Colonic mucosa (tissue), 4 donors: ENCODE data around the gene MSLN. TPM values are rescaled to one million over a fixed set of nuclear protein-coding genes. Genes with fewer than 3 reads are reported as not detected.
"Not testable (repeated sequence)": the region's sequence is repeated elsewhere in the genome, so short reads cannot be mapped to it uniquely, and the experiment has no call there.

Source experiments
- DNase-seq: peaks from one replicate; pipeline ENCODE4 v3.0.0-alpha.2; 2020
- H3K27ac ChIP-seq: fragments of 200-600 bp; one replicate; pipeline ENCODE4 v1.8.0; 2021
- H3K27me3 ChIP-seq: fragments of 200-600 bp; one replicate; pipeline ENCODE4 v1.8.0; 2021
- H3K36me3 ChIP-seq: fragments of 200-600 bp; one replicate; pipeline ENCODE4 v1.8.0; 2021
- H3K4me1 ChIP-seq: fragments of 200-600 bp; one replicate; pipeline ENCODE4 v1.8.0; 2021; ENCODE audit warnings: mild to moderate bottlenecking
- H3K4me3 ChIP-seq: fragments of 200-600 bp; one replicate; pipeline ENCODE4 v1.8.0; 2021
- H3K9ac ChIP-seq, 2 donors: one replicate each; pipeline ENCODE4 v1.7.0; 2013; ENCODE audit warnings: control low read depth in 2 of 2, low read depth in 2 of 2, low read length in 2 of 2
- H3K9me3 ChIP-seq: fragments of 200-600 bp; one replicate; pipeline ENCODE4 v1.8.0; 2021
- CTCF ChIP-seq: fragments of 200-600 bp; IDR thresholded peaks from one replicate; pipeline ENCODE4 v1.8.0; 2022; ENCODE audit warnings: antibody characterized with exemption, mild to moderate bottlenecking
- intact Hi-C: fragments of 100-400 bp; cut with DNase I; formaldehyde crosslinking; loops from one replicate; pipeline ENCODE4 v1.14.1; 2022
- total RNA-seq, 2 donors: library from RNA; stranded (reverse); fragmentation: NEBNext Ultra II Directional in 1 of 2; extraction: Animal tissue kit (Norgen Biotek cat#: 25700) in 1 of 2; gene quantifications; one replicate each; pipeline ENCODE4 v1.2.1, GENCODE V29; 2021
- donor health status: healthy.
- donor health status: DM: no; HTN: no; CAD: no.
- donor health status: DM: no; HTN: no; CAD: no.

Gene MSLN
- total RNA-seq, 2 donors from 2014 or later, result 1.4 to 1.8 TPM

DNA sequence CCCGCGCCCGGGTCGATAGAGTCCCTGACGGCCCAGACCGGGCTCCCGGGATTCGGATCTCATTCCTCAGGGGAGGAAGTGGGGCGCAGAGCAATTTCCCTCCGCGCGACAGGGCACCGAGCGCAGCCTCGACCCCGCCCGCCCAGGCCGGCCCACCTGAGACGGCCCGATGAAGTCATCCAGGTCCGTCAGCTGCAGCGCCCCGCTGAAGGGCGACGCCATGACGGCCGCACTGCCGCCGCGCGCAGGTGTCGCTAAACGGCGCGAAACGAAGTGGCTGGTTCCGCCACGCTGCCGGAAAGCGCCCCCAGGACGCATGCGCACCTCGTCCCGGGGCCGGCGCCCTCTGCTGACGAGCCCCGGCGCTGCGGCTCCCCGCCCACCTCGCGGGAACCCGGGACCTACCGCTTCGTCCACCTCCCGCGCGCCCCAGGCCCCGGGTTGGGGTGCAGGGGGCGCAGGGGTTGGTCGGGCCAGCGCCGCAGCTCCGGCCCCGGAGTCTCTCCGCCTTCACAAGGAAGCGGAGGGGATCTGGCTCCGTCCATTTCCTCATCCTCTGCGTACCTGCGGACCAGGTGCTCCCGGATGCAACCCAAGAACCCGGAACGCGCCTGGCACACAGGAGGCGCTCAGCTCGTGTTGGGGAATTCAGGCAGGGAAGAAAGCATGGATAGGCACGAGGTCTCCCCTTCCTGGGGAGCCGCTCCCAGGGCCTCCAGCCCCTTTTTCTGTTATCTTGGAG, 19.6 kb upstream of the MSLN start, which contains the start of gene CIAO3:
TSS of gene CIAO3 (minus strand) at position 234 of the 742 bp plus-strand sequence. CDS start at position 222, 12 bp downstream.
- Histone ChIP-seq H3K36me3 (no peaks in the 10 kb centered on the region), H3K4me1 (peaks cover 6% of the 10 kb centered on the region), H3K9ac (peak within 1 kb of the TSS; percentile 84 to 95), H3K4me3 (peak within 1 kb of the TSS; percentile 83), H3K9me3 (no peaks in the 10 kb centered on the region), H3K27me3 (no peaks in the 10 kb centered on the region), H3K27ac (peak within 1 kb of the TSS; percentile 60)
- peak; percentile 89 for DNase-seq
- intact Hi-C loops, result no loop called here
- TF ChIP-seq CTCF, result peak; percentile 97

GRCh38 chr16:741986-742629, 18.4 kb upstream of the MSLN start:
- H3K27ac ChIP-seq, result no peak overlapping the region
- intact Hi-C loops, result no loop called here
- no peak overlapping the region for H3K4me3 ChIP-seq
- H3K36me3 ChIP-seq, result no peaks in the 10 kb centered on the region
- DNase-seq, result no peak
- H3K9ac ChIP-seq, result no peak overlapping the region
- no peaks in the 10 kb centered on the region for H3K9me3 ChIP-seq
- peaks cover 6% of the 10 kb centered on the region for H3K4me1 ChIP-seq
- no peaks in the 10 kb centered on the region for H3K27me3 ChIP-seq
- no peak for TF ChIP-seq CTCF

GRCh38 chr16:742894-743293, 17.6 kb upstream of the MSLN start:
- H3K36me3 ChIP-seq, intact Hi-C loops, H3K27me3 ChIP-seq, H3K9me3 ChIP-seq, H3K4me1 ChIP-seq, H3K4me3 ChIP-seq, DNase-seq, H3K27ac ChIP-seq, H3K9ac ChIP-seq: not testable (repeated sequence)

DNA sequence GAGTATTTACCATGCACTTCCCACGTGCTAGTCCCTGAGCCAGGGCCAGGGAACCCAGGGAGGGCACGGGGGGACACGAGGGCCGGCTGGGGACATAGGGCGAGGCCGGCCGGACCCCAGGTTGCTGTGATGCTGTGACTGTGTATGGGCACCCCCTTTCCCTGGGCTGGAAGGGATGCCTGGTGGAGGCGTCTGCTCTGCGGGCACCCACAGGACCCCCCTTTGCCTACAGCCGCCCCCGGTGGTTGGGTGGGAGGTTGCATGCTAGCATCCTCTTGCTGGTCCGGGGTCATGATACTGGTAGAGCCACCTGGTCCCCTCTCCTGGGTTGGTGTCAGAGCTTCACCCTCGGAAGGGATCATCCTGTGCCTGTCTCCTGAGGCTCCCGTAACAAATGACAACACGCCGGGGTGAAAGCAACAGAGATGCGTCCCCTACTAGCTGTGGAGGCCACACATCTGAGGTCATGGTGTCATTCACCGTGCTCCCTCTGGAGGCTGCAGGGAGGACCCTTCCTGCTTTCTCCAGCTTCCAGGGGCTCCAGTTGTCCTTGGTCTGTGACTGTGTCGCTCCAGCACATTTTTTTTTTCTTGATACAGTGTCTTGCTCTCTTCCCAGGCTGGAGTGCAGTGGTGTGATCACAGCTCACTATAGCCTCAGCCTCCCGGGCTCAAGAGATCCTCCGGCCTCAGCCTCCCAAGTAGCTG, 16.6 kb upstream of the MSLN start:
- Histone ChIP-seq H3K4me1 (peaks cover 6% of the 10 kb centered on the region), H3K9ac (no peak overlapping the region), H3K36me3 (no peaks in the 10 kb centered on the region), H3K9me3 (no peaks in the 10 kb centered on the region), H3K27ac (no peak overlapping the region), H3K27me3 (no peaks in the 10 kb centered on the region), H3K4me3 (no peak overlapping the region)
- intact Hi-C loops, result no loop called here
- no peak for TF ChIP-seq CTCF
- DNase-seq, result no peak

DNA sequence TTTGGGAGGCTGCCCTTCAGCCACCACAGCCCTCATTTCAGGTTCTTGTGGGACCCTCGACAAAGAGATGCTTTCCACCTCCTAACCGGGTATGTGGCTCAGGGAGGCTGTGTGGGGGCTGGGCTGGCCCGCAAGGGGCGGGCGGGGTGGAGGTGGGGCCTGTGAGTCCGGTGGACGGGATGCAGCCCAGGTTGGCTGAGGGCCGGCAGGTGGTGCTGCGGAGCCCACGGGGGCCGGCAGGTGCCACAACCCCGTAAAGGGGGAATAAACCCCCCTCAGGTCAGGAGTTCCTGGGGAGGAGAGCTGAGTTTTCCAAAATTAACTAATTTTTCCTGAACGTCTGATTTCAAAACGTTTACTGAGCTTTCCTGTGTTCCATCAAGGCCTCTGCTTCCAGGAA, 14.8 kb upstream of the MSLN start:
- DNase-seq, result no peak
- intact Hi-C loops, result no loop called here
- no peaks in the 10 kb centered on the region for H3K4me1 ChIP-seq

More for the DNA sequence above, 14.8 kb upstream of the MSLN start:
- H3K9me3 ChIP-seq, result no peaks in the 10 kb centered on the region
- H3K36me3 ChIP-seq, result no peaks in the 10 kb centered on the region
- H3K9ac ChIP-seq, result no peak overlapping the region
- H3K27ac ChIP-seq, result no peak overlapping the region
- H3K27me3 ChIP-seq, result no peaks in the 10 kb centered on the region
- no peak overlapping the region for H3K4me3 ChIP-seq
- no peak for TF ChIP-seq CTCF
